ENCODE measurements around the gene PRC1.
"Not testable (repeated sequence)": the region's sequence is repeated elsewhere in the genome, so short reads cannot be mapped to it uniquely, and the experiment has no call there.

Gene PRC1, protein sequence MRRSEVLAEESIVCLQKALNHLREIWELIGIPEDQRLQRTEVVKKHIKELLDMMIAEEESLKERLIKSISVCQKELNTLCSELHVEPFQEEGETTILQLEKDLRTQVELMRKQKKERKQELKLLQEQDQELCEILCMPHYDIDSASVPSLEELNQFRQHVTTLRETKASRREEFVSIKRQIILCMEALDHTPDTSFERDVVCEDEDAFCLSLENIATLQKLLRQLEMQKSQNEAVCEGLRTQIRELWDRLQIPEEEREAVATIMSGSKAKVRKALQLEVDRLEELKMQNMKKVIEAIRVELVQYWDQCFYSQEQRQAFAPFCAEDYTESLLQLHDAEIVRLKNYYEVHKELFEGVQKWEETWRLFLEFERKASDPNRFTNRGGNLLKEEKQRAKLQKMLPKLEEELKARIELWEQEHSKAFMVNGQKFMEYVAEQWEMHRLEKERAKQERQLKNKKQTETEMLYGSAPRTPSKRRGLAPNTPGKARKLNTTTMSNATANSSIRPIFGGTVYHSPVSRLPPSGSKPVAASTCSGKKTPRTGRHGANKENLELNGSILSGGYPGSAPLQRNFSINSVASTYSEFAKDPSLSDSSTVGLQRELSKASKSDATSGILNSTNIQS

DNA sequence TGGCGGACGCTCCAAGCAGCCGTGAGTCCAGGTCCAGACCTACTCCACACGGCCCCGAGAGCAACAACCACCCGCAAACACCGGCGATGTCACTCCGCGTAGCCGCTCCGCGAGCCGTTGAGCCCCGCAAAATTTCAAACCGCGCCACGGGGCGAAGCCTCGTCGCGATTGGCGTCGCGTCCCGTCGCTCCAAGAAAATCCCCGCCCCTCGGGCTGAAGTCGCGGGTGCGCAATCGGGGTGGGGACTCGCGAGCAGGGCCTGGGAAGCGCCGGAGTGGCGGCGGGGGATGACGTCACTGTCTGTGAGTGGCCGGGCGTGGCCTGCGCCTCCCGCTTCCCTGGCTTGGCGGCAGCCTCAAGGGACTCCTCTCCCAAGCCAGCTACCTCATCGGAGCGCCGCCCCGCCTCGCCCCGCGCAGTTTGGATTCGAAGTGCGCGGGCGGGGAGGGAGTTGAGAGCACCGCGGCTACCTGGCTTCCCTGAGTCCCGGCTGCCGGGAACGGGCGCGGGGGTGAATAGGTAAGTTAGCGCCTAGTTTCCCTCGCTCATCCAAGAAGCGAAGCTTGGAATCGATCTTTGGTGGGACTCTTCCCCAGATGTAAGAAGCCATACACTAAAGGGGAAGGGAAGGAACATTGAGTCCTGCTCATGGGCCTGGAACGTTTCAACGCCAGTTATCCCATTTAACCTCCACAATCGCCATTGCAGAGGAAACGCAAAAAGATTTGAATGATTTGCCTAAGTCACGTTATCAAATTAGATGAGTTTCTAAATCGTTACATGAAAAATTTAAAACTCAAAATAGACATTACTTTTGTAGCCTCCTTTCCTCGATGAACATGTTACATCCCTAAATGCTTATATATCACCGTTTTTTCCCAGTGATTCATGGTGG, at the start of gene PRC1:
TSS of gene PRC1 (minus strand) at position 119 of the 895 bp plus-strand sequence. CDS start at position 1, 118 bp downstream.
- peak; percentile 97 for DNase-seq

DNA sequence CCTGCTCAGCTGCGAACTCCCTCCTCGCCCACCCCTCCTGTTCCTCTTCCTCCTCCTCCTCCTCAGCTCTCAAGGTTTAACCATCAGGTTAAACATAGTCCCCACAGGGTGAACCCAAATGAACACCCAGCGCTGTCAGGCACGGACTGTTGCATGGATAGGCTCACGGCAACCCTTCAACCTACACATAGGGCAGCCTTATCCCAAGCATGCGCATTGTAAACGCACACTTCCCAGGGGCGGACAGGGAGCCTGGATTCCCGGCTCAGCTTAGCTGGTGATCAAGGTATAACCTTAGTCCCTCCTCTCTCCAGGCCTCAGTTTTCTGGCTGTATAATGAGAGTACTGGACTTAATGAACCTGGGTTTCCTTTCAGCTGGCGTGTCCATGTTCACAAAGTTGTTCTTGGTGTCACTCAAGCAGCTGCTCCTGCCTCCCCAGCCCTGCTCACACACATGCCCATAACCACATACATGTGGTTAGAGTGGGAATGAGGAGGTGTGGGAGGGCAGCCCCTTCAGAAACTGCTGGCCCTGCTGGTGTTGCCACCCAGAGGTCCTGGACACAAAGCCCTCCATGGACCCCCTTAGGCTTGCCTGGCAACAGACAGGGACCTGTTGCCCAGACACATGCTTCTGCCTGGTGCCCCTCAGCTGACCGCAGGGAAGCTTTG, 49.0 kb upstream of the PRC1 start:
- DNase-seq = no peak

DNA sequence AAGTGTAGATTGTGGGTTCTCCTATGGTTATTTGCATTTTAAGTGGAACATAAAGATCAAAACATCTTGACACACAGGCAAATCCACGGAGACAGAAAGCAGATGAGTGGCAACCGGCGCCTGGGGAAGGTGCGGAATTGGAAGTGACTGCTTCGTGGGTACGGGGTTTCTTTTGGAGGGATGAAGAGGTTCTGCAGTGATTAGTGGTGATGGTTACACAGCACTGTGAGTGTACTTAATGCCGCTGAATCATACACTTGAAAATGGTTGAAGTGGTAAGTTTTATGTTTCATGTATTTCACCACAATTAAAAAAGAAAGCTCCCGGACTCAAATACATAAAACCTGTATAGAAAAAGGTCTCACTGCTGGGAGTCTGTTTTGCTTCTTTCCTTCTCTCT, 46.5 kb upstream of the PRC1 start:
- DNase-seq = no peak

DNA sequence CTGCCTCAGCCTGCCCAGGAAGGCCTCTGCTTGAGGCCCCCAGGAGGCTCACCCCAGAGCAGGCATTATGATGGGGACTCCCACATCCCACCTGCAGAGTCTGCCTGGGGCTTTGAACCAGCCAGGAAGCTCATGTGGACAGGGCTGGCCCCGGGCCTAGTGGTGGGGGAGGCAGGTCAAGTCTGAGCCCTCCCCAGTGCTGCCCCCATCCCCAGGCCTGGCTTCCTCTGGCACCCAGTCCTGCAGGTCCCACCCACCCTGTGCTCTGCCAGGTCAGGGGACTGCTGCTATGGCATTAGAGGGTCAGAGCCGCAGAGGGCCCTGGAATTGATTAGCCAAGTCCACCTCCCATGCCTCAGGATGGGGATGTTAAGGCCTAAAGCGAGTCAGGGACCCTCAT, 45.7 kb upstream of the PRC1 start:
- no peak for DNase-seq

DNA sequence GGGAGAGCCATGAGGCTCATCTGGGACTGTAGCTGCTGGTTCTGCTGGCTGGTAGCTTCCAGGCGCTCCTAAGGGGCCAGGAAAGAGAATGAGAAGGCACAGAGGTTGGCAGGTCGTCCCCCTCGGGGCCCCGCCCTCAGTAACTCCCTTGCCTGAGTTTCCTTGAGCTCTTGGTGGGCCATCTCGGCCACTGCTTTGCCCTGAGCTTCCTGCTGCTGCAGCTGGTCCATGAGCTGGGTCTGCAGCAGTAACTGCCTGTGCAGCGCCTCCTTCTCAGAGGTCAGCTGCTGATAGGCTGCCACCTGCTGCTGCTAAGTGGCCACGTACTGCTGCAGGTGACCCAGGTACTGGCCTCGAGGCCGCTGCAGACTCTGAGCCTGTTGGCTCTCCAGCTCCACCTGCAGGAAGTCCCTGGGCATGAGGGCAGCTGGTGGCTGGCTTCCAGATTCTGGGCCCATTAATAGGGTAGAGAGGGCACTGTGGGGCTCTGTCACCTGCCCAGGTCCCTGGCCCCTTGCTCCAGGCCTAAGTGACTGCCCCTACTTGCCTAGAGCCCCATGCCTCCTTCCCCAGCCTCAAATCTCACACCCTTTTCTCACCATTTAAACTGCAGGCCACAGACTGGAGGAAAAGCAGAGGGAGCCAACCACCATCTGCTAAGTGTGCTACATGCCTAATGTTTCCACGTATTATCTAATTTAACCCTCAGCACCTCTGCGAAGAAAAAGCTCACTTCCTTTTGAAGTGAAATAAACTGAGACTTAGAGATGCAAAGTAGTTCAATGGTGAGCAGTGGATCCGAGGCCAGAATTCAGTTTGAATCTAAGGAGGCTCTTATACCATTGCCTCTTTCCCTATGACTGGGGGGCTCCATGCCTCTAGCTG, 38.8 kb upstream of the PRC1 start:
- peak; percentile 62 for DNase-seq

DNA sequence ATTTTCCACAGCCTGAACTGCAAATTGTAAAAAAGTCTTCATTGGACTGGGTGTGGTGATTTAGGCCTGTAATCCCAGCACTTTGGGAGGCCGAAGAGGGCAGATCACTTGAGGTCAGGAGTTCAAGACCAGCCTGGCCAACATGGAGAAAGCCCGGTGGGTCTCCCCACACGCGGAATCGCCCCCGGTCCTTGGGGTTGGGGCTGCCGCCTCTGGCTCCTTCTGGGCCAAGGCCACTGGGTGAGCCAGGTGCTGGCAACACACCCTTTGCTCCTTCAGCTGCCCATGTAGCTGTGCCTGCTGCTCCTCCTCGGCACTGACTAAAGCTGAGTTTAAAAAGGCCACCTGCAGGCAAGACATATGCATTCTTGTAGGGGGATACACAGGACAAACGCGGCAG, 37.5 kb upstream of the PRC1 start:
- no peak for DNase-seq

DNA sequence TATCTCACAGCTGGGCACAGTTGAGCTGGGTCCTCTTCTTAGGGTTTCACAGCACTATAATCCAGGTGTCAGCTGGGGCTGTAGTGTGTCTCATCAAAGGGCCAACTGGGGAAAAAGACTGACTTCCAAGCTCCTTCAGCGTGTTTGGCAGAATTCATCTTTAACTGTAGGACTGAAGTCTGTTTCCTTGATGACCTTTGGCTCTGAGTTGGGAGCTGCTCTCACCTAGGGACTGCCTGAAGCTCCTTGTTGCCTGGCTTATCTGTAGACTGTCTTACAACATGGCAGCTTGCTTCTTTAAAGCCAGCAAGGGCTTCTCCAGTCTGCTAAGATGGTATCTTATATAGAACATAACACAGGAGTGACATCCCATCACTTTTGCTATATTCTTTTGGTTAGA, 33.3 kb upstream of the PRC1 start:
- no peak for DNase-seq

DNA sequence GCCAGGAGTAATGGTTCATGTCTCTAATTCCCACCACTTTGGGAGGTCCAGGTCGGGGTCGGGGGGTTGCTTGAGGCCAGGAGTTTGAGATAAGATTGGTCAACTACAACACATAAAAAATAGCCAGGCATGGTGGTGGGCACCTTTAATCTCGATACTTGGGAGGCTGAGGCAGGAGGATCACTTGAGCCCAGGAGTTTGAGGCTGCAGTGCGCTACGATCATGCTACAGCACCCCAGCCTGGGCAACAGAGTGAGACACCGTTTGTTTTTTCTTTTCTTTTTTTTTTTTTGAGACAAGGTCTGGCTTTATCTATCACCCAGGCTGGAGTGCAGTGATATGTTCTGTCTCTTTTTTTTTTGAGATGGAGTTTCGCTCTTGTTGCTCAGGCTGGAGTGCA, 29.4 kb upstream of the PRC1 start:
- DNase-seq = no peak

DNA sequence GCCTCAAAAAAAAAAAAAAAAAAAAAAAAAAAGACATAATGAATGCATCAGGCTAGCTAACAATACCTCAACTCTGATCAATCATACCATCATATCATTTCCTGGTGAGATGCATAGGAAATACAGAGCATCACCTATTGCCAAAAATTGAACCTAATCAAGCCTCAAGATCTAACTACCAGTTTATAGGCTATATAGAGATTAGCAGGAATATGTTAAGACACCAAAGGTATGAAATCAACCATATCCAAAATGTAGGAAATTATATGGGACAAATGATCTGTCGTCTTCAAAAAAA, 28.4 kb upstream of the PRC1 start:
- no peak for DNase-seq

DNA sequence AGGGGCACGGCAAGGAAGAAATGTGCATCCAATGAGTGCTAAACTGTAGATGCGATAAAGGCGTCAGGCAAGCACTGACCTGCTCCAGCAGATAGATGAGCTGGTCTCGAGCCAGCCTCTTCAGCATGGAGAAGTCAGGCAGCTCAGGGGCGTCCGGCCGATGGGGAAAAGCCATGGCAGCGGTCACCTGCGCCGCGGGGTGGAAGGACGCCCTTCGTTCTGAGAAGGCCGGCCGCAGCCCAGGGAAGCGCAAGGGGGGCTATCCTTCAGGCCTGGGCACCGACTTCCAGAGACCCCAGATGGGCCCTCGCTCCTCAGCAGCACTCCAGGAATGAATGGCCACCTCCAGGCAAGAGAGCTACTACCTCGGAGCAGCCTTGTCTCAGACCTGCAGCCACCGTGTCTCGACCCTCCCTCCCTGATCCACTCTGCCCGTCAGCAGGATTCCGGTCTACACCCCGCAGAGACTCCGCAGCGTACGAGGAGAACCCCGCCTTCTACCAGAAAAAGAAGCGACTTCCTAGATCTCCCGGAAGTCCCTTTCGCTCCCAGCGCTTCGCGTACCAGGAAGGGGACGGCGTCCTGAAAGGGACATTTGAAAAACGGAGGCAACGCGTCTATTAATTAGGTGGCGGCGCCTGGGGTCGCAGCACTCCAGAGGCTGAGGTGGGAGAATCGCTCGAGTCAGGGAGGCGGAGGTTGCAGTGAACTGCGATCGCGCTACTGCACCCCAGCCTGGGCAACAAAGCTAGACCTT, 27.9 kb upstream of the PRC1 start, which contains the start of gene VPS33B:
TSS of gene VPS33B (minus strand) at position 520 of the 757 bp plus-strand sequence. CDS start at position 175, 345 bp downstream.
- peak; percentile 88 for DNase-seq

DNA sequence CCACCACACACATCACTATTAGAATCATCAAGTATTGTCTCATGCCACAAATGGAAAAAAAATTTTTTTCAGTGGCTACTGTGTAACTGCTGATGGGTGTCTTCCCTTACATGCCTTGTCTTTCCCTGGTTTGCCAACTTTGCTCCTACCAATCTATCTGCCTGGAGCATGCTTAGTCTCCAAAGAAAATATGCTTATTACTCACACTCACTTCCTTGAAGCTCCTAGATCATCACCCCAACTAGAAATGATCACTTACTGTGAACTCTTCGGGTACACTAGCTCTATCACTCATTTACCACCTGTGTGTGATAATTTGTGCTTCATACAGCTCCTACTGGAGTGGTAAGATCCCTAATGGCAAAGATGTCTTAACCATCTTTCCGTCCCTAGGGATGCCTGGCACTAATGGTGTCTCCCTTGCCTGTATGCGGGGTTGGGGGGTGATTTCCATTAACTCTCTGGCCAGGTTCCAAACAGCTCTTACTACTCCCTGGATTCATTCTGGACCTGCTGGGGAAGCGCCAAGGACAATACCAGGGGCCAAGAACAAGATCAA, 27.3 kb upstream of the PRC1 start:
- no peak for DNase-seq

DNA sequence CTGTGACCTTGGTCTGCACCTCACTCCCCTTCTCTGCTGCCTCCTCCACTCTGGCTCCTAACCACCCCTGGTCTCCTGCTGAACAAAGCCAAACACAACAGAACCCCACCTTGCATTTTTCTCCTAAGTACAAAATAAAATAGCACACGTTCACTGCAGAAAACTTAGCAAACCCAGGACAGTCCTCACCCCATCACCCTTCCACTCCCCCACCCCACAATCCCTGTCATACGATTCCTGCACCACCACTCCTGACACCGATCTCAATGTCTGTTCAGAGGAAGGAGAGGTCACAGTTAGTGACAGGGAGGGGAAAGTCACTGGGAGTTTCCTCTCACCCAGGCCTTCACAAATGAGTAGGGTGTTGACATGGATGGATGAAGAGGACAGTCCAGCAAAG, 23.8 kb upstream of the PRC1 start:
- DNase-seq = no peak

DNA sequence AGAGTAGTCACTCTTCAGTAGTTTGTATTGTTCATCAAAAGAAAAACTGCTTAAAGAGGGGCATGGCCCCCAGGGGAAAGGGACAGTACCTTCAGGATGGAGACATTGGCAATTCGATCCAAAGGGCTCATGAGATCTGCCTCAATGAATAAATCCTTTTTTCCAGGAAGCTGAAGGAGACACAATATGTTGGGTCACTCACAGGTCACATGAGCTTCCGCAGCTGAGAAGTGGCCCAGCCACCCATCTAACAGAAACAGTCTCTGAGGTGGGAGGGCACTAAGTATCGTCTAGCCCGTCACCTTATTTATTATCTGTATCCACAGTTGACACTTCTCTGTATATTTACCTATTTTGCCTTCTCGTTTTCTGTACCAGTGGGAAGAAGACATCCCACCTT, 23.4 kb upstream of the PRC1 start:
- DNase-seq = no peak

DNA sequence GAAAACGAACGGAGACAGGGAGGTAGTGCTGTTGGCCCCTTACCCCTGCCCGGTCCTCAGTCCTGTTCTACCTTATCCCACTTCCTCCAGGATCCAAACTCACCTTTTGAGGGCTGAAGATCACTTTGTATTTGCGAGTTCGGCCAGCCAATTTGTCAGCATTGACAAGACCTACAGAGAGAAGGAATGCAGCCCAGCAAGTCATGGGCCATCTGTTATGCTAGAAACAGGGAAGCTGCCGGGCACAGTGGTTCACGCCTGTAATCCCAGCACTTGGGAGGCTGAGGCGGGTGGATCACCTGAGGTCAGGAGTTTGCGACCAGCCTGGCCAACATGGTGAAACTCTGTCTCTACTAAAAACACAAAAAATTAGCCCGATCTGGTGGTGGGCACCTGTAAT, 19.4 kb upstream of the PRC1 start:
- DNase-seq = not testable (repeated sequence)

DNA sequence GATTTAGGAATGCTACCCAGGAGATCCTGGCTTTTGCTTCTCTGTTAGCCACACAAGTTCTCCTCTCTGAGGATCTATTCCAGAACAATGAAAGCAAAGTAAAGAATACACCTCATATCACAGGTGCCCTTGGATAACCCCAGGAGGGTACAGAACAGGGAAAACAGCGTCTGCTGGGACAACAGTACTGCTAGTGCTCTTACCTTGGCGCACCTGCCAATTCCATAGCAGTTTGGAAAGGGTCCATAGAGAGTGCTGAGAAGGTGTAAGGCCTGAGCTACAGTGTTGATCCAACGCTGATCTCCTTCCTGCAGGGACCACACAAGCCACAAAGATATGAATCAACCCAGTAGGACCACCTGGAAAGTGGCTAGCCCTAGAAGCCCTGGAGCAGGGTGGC, 12.9 kb upstream of the PRC1 start:
- no peak for DNase-seq

DNA sequence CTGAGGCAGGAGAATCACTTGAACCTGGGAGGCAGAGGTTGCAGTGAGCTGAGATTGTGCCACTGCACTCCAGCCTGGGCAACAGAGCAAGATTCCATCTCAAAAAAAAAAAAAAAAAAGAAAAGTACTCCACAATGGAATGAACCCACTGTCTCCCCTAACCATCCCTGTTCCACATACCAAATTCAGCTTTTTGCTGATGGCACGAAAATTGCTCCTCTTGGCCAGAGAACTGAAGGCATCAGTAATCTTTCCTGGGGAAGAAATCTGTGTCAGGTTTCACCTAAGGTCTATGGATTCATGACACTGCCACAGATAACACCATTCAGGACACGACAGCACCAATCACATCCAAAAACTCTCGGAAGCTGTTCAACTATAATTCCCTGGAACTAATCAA, 6.9 kb upstream of the PRC1 start:
- DNase-seq = no peak

DNA sequence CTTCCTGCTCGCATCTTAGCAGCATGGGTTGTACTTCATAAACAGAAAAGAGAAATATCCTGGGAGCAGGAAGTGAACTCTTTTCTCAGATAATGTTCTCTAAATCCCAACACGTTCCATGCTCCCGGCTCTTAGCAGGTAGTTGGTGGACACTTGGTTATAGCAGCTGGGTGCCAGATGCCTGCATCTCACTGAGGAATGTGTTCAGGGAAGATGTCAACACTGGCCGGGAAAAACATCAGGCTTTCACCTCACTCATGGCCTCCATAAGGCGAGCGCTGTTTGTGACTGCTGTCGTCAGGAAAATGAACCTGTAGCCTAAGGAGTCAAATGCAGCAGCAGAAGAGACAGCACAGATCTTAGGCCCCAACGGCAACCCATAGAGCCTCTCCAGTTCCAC, 4.4 kb upstream of the PRC1 start:
- DNase-seq = no peak

DNA sequence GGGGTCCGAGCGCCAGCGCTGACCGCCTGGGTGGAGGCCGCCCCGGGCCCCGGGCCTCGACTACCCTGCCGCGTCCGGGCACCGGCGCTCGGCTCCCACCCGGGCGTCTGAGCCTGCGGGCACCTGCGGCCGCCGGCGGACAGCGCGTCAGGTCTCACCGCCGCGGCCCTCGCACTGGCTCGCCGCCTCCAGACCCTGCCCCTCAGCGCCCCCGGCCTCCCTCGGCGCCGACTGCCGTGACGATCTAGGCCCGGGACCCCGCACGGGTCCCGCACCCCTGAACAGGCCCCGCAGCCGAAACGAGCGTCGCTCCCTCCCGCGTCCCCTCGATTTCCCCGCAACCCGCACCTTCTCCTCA, 297 bp downstream of the PRC1 start:
- DNase-seq = no peak

DNA sequence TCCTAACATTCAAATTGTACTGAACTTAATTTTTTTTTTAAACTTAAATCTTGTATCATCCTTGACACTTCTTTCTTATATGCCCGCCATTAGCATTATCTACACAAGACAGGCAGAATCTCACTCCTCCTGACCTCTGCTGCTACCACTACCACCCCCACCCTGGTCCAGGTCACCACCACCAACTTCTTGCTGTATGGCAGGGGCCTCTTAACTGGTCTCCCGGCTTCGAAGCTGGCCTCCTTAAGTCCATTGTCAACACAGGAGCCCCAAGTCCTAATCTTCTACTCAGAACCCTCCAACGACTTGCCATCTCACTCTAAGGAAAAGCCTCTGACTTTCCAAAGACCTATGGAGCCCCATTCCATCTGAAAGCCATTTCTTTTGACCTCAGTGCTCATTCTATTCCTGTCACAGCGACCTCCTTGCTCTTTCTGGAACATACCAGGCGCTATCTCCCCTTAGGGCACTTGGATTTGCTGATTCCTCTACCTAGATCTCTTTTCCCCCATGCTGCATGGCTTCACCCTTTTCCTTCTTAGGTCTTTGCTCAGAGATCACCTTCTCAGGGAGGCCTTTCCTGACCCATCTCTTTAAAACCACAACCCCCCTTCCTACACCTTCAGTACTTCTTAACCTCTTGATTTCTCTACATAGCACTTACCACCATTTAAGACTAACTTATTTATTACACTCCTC, 2.6 kb downstream of the PRC1 start:
- no peak for DNase-seq

DNA sequence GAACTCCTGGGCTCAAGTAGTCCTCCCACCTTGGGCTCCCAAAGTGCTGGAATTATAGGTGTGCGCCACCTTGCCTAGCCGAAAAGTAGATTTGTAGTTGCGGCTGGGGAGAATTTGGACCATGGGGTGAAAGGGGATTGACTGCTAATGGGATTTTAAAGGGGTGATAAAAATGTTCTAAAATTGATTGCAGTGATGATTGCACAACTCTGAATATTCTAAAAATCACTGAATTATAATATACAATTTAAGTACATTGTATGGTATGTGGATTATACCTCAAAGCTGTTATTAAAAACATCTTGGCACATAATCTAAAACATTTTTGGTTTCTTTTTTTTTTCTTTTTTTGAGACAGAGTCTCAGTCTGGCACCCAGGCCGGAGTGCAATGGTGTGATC, 3.9 kb downstream of the PRC1 start:
- no peak for DNase-seq

Data from CD4-positive, alpha-beta T cell treated with Interleukin-21 for 1 hour (primary cell).